Upper lobe of left lung (tissue), 6 donors: ENCODE results near the gene STK11. TPM values are rescaled to one million over a fixed set of nuclear protein-coding genes. Genes with fewer than 3 reads are reported as not detected.

ENCODE experiments used
- ATAC-seq, 2 donors: fragments of 200-7000 bp; cut with Tn5 transposase; one replicate each; pipeline ENCODE4 v1.9.1; 2022; ENCODE audit warnings: mild to moderate bottlenecking in 2 of 2, moderate library complexity in 2 of 2; ENCODE audit not compliant: low FRiP score in 2 of 2
- DNase-seq, 2 donors: peaks; one replicate each; pipeline ENCODE4 v3.0.0-alpha.2; 2019 to 2020
- H3K27ac ChIP-seq, 4 donors: fragments of 200-600 bp; sonication (generic); one replicate each; pipeline ENCODE4 v1.5.1; 2016 to 2019
- H3K27me3 ChIP-seq, 4 donors: fragments of 200-600 bp; sonication (generic); one replicate each; pipeline ENCODE4 v1.5.1; 2017 to 2019
- H3K36me3 ChIP-seq, 4 donors: fragments of 200-600 bp; sonication (generic); one replicate each; pipeline ENCODE4 v1.5.1; 2016 to 2019
- H3K4me1 ChIP-seq, 4 donors: fragments of 200-600 bp; sonication (generic); one replicate each; pipeline ENCODE4 v1.5.1; 2018 to 2019
- H3K4me3 ChIP-seq, 4 donors: fragments of 200-600 bp; sonication (generic); one replicate each; pipeline ENCODE4 v1.5.1; 2017 to 2019; ENCODE audit warnings: mild to moderate bottlenecking in 2 of 4, moderate library complexity in 1 of 4
- H3K9me3 ChIP-seq, 4 donors: fragments of 200-600 bp; sonication (generic); one replicate each; pipeline ENCODE4 v1.5.1; 2018 to 2019
- EP300 ChIP-seq, 4 donors: sonication (generic); formaldehyde crosslinking; IDR thresholded peaks; one replicate each; pipeline ENCODE4 v1.5.1; 2017; ENCODE audit warnings: antibody characterized with exemption in 4 of 4, control low read depth in 2 of 4
- POLR2A ChIP-seq, 4 donors: fragments of 450-650 bp; IDR thresholded peaks; one replicate each; pipeline ENCODE4 v1.5.1; 2016 to 2017; ENCODE audit warnings: antibody characterized with exemption in 4 of 4, mild to moderate bottlenecking in 2 of 4
- POLR2AphosphoS5 ChIP-seq, 2 donors: sonication (generic); formaldehyde crosslinking; IDR thresholded peaks; one replicate each; pipeline ENCODE4 v1.5.1; 2017; ENCODE audit warnings: antibody characterized with exemption in 2 of 2
- WGBS, 2 donors: methylation state at CpG; one replicate each; pipeline ENCODE4 v1.1.5; 2017 to 2018; 5-methylcytosine and 5-hydroxymethylcytosine counted together
- total RNA-seq, 6 donors: library from RNA; depleted of rRNA in 4 of 6; stranded (reverse); fragments of >200 nt in 4 of 6; gene quantifications; one replicate each; pipeline versions ENCODE4 v1.1.0 to v1.2.1, GENCODE V29; 2016 to 2021
- TF ChIP-seq, protein P1 (sequence below), 6 experiments: fragments of 450-650 bp in 4 of 6; fragments of 200-600 bp in 2 of 6; sonication (generic) in 2 of 6; IDR thresholded peaks; one replicate each; pipeline ENCODE4 v1.5.1; 2016 to 2019; ENCODE audit warnings: antibody characterized with exemption in 6 of 6
- donor health status: DM: no; HTN: no; CAD: no; lungs with moderate emphysema.
- donor health status: DM: no; HTN: yes; CAD: no; lungs with severe emphysema.

Gene STK11
- total RNA-seq, 6 donors from 2014 or later: 50.2 to 168 (median 63.2) TPM

DNA sequence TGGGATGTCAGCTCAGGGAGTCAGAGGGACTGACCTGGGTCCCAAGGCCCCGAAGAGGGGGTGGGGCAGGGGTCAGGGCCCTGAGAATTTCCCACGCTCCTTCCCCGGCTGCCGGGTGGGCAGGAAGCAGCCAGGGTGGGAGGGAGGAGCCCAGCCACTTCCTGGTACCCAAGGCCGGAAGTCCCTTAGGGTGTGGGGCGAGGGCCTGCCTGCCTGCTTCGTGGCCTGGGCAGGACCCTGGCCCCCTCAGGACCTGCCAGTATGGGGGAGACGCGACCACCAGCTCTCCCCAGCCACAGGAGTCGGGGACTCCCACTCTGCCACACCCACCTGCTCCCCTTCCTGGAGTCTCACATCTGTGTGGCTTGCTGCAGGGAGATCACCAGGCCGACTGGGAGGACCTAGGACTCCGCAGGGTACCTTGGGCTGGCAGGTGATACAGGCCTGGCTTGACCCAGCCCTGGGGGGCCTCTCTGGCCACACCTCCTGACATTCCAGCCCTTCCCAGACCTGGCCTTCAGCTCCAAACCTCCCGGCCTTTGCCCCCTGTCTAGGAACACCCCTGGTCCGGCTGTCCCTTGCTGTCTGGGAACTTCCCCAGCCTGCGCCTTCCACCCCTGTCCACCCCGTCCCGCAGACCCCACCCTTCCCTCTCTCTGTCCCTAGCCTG lies 53.8 kb downstream of the STK11 start:
- Histone ChIP-seq H3K4me1 (peaks cover 82 to 94% (median 88%) of the 10 kb centered on the region in 4 donors), H3K27me3 (no peaks in the 10 kb centered on the region), H3K27ac (peak overlapping the region; percentile 91 to 100 (median 98)), H3K4me3 (peak overlapping the region in 3 of 4 donors; percentile 23 to 62 (median 36)), H3K9me3 (no peaks in the 10 kb centered on the region), H3K36me3 (peaks cover 16 to 49% (median 43%) of the 10 kb centered on the region in 4 donors)
- 14 to 18% methylated on average over 8 to 12 of the region's 17 CpGs for WGBS, 2 donors
- TF ChIP-seq POLR2A (IDR thresholded peaks at IDR 0.05) (peak in 2 of 4 donors; percentile 34 to 78), EP300 (IDR thresholded peaks at IDR 0.05) (peak in 3 of 4 donors; percentile 37 to 94 (median 87)), POLR2AphosphoS5 (IDR thresholded peaks at IDR 0.05) (peak; percentile 96 to 99)
- TF ChIP-seq, protein P1, sequence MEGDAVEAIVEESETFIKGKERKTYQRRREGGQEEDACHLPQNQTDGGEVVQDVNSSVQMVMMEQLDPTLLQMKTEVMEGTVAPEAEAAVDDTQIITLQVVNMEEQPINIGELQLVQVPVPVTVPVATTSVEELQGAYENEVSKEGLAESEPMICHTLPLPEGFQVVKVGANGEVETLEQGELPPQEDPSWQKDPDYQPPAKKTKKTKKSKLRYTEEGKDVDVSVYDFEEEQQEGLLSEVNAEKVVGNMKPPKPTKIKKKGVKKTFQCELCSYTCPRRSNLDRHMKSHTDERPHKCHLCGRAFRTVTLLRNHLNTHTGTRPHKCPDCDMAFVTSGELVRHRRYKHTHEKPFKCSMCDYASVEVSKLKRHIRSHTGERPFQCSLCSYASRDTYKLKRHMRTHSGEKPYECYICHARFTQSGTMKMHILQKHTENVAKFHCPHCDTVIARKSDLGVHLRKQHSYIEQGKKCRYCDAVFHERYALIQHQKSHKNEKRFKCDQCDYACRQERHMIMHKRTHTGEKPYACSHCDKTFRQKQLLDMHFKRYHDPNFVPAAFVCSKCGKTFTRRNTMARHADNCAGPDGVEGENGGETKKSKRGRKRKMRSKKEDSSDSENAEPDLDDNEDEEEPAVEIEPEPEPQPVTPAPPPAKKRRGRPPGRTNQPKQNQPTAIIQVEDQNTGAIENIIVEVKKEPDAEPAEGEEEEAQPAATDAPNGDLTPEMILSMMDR (IDR thresholded peaks at IDR 0.05): no peak
- peak; percentile 41 to 42 for ATAC-seq
- peak; percentile 87 to 91 for DNase-seq

DNA sequence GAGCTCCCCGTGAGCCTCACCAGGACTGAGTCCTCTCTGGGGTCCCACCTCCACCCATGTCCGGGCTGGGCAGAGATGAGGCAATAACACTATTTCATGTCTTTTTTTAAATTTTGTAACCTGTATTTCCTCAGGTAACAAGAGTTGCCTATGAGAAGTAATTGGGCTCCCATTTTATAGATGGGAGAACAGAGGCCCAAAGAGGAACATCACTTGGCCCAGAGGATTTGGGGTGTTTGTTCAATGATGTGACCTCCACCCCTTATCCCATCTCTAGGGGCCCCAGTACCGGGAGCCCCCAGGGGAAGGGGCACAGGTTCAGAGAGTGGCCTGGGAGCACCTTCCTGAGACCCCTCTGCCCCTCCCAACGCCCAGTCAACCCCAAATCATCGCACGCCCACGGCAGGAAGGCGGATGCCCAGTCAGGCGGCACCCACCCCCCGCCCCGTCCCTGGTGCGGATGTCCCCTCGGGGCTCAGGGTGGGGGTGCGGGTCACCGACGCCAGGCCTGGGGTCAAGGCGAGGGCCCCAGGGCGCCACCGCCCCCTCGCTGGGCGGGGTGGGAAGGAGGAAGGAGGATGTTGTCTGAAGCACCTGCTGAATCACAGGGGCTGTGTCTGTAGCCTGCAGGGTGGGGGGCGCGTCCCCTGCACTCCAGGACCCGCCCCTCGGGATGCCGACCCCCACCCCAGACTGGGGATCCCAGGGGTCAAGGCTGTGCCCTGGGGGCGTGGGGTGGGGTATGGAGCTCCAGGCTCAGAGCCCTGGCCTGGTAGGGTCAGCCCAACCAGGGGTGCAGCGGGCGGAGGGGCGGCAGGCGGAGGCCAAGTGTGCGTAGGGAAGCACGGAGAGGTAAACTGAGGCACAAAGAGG lies 54.5 kb downstream of the STK11 start:
- no peaks in the 10 kb centered on the region for H3K27me3 ChIP-seq
- ATAC-seq (peak in 1 of 2 donors; percentile 3), DNase-seq (peak in 1 of 2 donors; percentile 92)
- H3K4me3 ChIP-seq: peak overlapping the region in 3 of 4 donors; percentile 55 to 63 (median 62)
- peak overlapping the region; percentile 91 to 100 (median 98) for H3K27ac ChIP-seq
- peaks cover 8 to 41% (median 35%) of the 10 kb centered on the region in 4 donors for H3K36me3 ChIP-seq
- WGBS, 2 donors: 7 to 16% methylated on average over 11 to 21 of the region's 33 CpGs
- TF ChIP-seq POLR2AphosphoS5 (IDR thresholded peaks at IDR 0.05) (peak; percentile 69), POLR2A (IDR thresholded peaks at IDR 0.05) (no peak), EP300 (IDR thresholded peaks at IDR 0.05) (peak in 1 of 4 donors; percentile 31)
- TF ChIP-seq, protein P1 (IDR thresholded peaks at IDR 0.05): peak in 1 of 6 experiments; percentile 8
- H3K4me1 ChIP-seq: peaks cover 76 to 94% (median 88%) of the 10 kb centered on the region in 4 donors
- no peaks in the 10 kb centered on the region for H3K9me3 ChIP-seq

DNA sequence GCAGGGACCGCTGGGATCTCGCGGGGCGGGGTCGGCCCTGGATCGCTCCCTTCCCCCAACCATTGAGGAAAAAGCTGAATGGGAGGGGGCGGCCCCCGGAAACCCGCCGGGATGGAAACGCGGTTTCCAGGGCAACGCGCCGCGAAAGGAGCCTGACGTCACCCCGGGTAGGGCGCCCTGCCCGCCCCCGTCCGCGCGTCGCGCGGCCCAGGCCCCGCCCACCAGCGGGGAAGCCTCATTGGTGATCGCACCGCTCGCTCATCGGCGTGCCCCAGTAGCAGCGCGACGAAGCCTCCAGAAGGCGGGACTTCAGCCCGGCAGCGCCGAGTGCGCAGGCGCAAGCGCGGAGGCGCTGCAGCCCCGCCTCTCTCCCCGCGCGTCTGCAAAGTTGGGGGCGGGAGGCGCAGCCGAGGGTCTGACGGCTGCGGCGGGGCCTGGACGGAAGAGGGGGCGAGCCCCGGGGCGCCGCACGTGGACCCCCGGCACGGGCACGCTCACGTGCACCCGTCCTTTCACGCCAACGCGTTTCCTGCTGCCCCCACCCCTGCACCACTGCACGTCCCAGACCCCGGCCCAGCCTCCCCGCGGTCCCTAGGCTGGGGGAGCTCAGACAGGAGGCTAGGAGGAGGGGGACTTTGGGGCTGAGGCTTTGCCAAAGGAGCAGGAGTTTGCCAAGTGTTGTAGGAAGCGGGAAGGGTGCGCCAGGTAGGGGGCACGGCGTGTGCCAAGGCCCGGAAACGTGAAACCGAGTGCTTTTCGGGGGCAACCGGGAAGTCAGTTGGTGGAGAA lies 55.4 kb downstream of the STK11 start:
- H3K27me3 ChIP-seq: no peaks in the 10 kb centered on the region
- peaks cover 2 to 33% (median 27%) of the 10 kb centered on the region in 4 donors for H3K36me3 ChIP-seq
- TF ChIP-seq, protein P1 (IDR thresholded peaks at IDR 0.05): peak in 1 of 6 experiments; percentile 10
- TF ChIP-seq POLR2A (IDR thresholded peaks at IDR 0.05): peak in 3 of 4 donors; percentile 33 to 79 (median 48)
- TF ChIP-seq POLR2AphosphoS5 (IDR thresholded peaks at IDR 0.05): peak; percentile 31 to 62
- peak in 1 of 4 donors; percentile 2 for TF ChIP-seq EP300 (IDR thresholded peaks at IDR 0.05)
- no peaks in the 10 kb centered on the region for H3K9me3 ChIP-seq
- peak overlapping the region; percentile 55 to 75 (median 62) for H3K4me3 ChIP-seq
- DNase-seq: peak; percentile 97 to 100
- peaks cover 76 to 94% (median 88%) of the 10 kb centered on the region in 4 donors for H3K4me1 ChIP-seq
- peak; percentile 89 to 91 for ATAC-seq
- peak overlapping the region; percentile 91 to 100 (median 98) for H3K27ac ChIP-seq
- 0 to 2% methylated on average over 20 to 30 of the region's 83 CpGs for WGBS, 2 donors

DNA sequence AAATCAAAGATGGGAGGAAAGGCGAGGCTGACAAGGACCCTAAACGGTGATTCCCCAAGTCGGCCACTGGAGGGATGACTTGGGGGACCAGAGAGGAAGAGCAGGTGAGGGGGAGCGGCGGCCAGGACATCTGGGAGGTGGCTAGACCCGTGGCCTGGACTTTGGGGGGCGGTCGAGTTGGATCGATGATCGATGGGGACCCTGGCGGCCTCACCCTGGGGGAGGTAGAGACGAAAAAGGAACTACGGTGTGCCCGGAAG lies 55.9 kb downstream of the STK11 start:
- no peaks in the 10 kb centered on the region for H3K27me3 ChIP-seq
- peaks cover 79 to 94% (median 88%) of the 10 kb centered on the region in 4 donors for H3K4me1 ChIP-seq
- peak overlapping the region; percentile 91 to 100 (median 98) for H3K27ac ChIP-seq
- DNase-seq: no peak
- TF ChIP-seq POLR2A (IDR thresholded peaks at IDR 0.05) (no peak), POLR2AphosphoS5 (IDR thresholded peaks at IDR 0.05) (no peak), EP300 (IDR thresholded peaks at IDR 0.05) (no peak)
- TF ChIP-seq, protein P1 (IDR thresholded peaks at IDR 0.05): peak in 3 of 6 experiments; percentile 3 to 57 (median 55)
- WGBS, 2 donors: 15 to 22% methylated on average over 14 of the region's 14 CpGs
- H3K9me3 ChIP-seq: no peaks in the 10 kb centered on the region
- no peak for ATAC-seq
- H3K4me3 ChIP-seq: peak overlapping the region; percentile 1 to 63 (median 58)
- H3K36me3 ChIP-seq: peaks cover 2 to 27% (median 21%) of the 10 kb centered on the region in 4 donors
